Upper lobe of right lung (tissue), 1 donor: ENCODE results near the gene GATAD2B. TPM values are rescaled to one million over a fixed set of nuclear protein-coding genes. Genes with fewer than 3 reads are reported as not detected.
A peak's percentile ranks its signal among the peaks of the same experiment; 100 is the strongest.

Experiments used
- ATAC-seq: fragments of 200-7000 bp; cut with Tn5 transposase; one replicate; pipeline ENCODE4 v1.9.1; 2020; ENCODE audit warnings: mild to moderate bottlenecking, moderate library complexity
- DNase-seq: peaks from one replicate; pipeline ENCODE4 v3.0.0-alpha.2; 2020
- H3K27ac ChIP-seq: fragments of 200-600 bp; one replicate; pipeline ENCODE4 v1.8.0; 2022
- H3K27me3 ChIP-seq: fragments of 200-600 bp; one replicate; pipeline ENCODE4 v1.8.0; 2022; ENCODE audit warnings: mild to moderate bottlenecking
- H3K36me3 ChIP-seq: fragments of 200-600 bp; one replicate; pipeline ENCODE4 v1.8.0; 2022
- H3K4me1 ChIP-seq: fragments of 200-600 bp; one replicate; pipeline ENCODE4 v1.8.0; 2022
- H3K4me3 ChIP-seq: fragments of 200-600 bp; one replicate; pipeline ENCODE4 v1.8.0; 2022; ENCODE audit warnings: mild to moderate bottlenecking
- H3K9me3 ChIP-seq: fragments of 200-600 bp; one replicate; pipeline ENCODE4 v1.8.0; 2022
- intact Hi-C: fragments of 100-400 bp; cut with DNase I; formaldehyde crosslinking; loops from one replicate; pipeline ENCODE4 v1.11.0; 2022
- total RNA-seq: library from RNA; stranded (reverse); fragmentation: NEBNext Ultra II Directional; extraction: Animal tissue kit (Norgen Biotek cat#: 25700); gene quantifications from one replicate; pipeline ENCODE4 v1.2.1, GENCODE V29; 2021
- TF ChIP-seq, protein P1 (sequence below): fragments of 200-600 bp; IDR thresholded peaks from one replicate; pipeline ENCODE4 v1.8.0; 2022; ENCODE audit warnings: antibody characterized with exemption
- donor health status: DM: no; HTN: yes; CAD: no; lungs with severe emphysema.

Gene GATAD2B
- total RNA-seq, 1 donor from 2014 or later, result 55.1 TPM

DNA sequence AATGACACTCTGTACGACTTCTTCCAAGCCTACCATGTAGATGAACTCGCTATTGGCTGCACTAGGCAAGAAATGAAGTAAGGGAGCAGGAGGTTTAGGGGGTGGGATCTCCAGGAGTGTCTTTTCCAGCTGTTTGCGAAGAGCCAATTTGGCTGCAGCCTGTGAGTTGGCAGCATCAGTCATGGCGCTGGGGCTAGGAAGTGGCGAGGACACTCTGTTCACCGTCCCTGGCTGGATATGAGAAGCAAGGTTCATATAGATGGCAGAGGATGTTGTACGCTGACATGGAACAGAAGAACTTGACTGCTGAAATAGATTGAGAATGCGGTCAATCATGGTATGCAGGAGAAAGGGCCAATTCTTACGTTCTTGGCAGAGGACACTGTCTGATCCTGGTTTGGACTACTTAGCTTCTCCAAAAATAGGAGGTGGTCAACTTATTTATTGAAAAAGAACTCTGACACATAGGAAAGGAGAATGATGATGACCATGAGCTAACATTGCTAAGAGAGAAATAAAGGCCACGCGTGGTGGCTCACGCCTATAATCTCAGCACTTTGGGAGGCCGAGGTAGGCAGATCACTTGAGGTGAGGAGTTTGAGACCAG is 106.4 kb downstream of the GATAD2B start:
- no peak overlapping the region for H3K27ac ChIP-seq

DNA sequence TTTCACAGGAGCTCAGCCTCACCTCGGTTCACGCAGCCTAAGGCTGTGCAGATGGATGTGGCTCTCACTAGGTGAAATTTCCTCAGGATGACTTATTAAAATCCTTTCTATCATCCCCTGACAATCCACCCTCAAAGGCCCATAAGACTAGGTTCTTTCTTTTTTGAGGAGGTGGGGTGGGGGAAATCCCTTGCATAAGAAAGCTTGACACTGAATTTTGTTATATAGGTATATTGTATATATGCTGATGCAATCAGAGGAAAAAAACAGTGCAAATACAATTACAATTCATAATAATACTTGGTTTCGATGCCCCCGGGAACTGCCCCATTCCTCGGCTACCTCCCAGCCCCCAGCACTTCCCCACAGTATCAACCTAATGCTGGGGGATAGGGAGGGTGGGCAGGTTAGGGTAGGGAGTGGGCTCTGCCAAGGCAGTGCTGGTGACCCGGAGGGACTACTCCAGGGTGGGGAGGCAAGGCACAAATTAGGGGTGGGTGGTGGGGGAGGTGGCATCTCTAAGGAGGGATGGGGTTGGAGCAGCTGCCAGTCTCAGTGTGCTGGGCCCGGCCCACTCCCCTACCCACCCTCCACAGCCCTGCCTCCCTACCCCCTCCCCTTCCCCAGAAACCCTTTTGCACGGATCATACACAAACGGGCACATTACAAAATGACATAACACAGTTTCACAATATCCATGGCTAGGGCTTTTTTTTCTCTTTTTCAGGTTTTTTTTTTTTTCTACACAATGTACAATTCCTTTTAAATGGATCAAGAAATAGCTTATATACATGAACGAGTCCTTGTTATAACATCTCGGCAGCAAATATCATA is 116.7 kb downstream of the GATAD2B start:
- intact Hi-C loops, result no loop called here
- Histone ChIP-seq H3K9me3 (no peaks in the 10 kb centered on the region), H3K4me3 (no peak overlapping the region), H3K4me1 (peaks cover 22% of the 10 kb centered on the region), H3K27me3 (no peaks in the 10 kb centered on the region), H3K36me3 (peaks cover 38% of the 10 kb centered on the region), H3K27ac (peak overlapping the region; percentile 62)
- TF ChIP-seq, protein P1, sequence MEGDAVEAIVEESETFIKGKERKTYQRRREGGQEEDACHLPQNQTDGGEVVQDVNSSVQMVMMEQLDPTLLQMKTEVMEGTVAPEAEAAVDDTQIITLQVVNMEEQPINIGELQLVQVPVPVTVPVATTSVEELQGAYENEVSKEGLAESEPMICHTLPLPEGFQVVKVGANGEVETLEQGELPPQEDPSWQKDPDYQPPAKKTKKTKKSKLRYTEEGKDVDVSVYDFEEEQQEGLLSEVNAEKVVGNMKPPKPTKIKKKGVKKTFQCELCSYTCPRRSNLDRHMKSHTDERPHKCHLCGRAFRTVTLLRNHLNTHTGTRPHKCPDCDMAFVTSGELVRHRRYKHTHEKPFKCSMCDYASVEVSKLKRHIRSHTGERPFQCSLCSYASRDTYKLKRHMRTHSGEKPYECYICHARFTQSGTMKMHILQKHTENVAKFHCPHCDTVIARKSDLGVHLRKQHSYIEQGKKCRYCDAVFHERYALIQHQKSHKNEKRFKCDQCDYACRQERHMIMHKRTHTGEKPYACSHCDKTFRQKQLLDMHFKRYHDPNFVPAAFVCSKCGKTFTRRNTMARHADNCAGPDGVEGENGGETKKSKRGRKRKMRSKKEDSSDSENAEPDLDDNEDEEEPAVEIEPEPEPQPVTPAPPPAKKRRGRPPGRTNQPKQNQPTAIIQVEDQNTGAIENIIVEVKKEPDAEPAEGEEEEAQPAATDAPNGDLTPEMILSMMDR, result no peak
- DNase-seq, result peak; percentile 37
- no peak for ATAC-seq

More for the DNA sequence above, 106.4 kb downstream of the GATAD2B start:
- DNase-seq, result peak; percentile 21
- Histone ChIP-seq H3K4me3 (no peak overlapping the region), H3K4me1 (no peaks in the 10 kb centered on the region), H3K36me3 (peaks cover 78% of the 10 kb centered on the region), H3K27me3 (no peaks in the 10 kb centered on the region), H3K9me3 (no peaks in the 10 kb centered on the region)
- ATAC-seq, result no peak
- TF ChIP-seq, protein P1, result no peak
- intact Hi-C loops, result loop anchor here (10.0 kb wide), 1 partner anchor 108 kb away; the partner anchor contains the start of gene GATAD2B

DNA sequence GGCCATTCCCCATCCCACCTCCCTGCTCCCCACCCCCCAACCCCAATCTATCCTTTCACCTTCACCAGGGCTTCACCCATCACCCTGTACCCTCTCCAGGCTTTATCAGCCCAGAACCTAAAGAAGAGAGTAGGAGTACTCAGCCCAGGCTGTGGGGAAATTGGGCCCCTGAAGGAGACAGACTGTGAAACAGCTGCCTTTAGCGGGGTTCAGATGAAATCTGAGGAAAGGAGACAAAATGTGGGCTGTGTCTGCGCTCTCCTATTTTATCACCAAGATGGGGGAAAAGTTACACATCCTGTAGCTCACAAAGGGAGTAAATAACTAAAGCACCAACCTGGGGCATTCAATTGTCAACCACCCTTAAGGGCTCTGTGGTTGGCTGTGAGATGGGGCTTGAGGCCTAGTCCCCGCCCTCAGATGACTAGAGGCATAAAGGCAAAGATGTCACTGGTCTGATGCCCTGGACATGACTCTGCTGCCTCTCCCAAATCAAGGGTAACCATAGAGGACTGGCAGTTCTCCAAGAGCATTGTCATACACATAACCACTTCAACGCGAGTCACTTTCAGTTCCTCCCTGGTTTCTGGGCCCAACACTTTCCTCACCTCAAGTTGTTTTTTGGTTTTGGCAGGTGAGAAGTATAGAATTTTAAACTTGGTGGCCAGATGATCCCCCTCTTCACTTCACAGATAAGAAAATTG is 117.6 kb downstream of the GATAD2B start:
- ATAC-seq, result peak; percentile 94
- Histone ChIP-seq H3K4me3 (no peak overlapping the region), H3K27ac (peak overlapping the region; percentile 62), H3K27me3 (no peaks in the 10 kb centered on the region), H3K36me3 (peaks cover 29% of the 10 kb centered on the region), H3K4me1 (peaks cover 22% of the 10 kb centered on the region), H3K9me3 (no peaks in the 10 kb centered on the region)
- TF ChIP-seq, protein P1, result no peak
- intact Hi-C loops, result no loop called here
- peak; percentile 64 for DNase-seq

DNA sequence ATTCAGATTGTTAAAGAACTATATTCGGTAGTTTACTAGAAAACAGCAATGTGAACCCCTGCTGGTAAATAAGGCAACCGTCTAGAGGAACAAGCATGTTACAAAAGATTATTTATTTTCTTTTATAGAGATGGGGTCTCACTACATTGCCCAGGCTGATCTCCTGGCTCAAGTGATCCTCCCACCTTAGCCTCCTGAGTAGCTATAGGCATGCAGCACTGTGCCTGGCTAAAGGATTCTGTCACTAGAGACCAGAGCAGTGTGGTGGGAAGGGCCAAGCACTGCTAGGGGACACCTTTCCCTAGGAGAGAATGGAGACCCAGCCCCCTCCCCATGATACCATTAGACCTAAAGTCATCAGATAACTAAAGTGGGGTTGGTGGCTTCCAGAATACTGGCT is 118.7 kb downstream of the GATAD2B start:
- Histone ChIP-seq H3K27me3 (no peaks in the 10 kb centered on the region), H3K4me3 (no peak overlapping the region), H3K27ac (no peak overlapping the region), H3K9me3 (no peaks in the 10 kb centered on the region), H3K36me3 (peaks cover 18% of the 10 kb centered on the region), H3K4me1 (peaks cover 22% of the 10 kb centered on the region)
- TF ChIP-seq, protein P1, result no peak
- intact Hi-C loops, result no loop called here
- ATAC-seq (no peak), DNase-seq (no peak)

- no peak for DNase-seq
- Histone ChIP-seq H3K9me3 (no peaks in the 10 kb centered on the region), H3K27me3 (no peaks in the 10 kb centered on the region), H3K4me3 (no peak overlapping the region), H3K4me1 (peaks cover 22% of the 10 kb centered on the region), H3K36me3 (peaks cover 13% of the 10 kb centered on the region), H3K27ac (peak overlapping the region; percentile 28)
- ATAC-seq, result no peak
- TF ChIP-seq, protein P1, result no peak
- intact Hi-C loops, result no loop called here
Observed at GRCh38 chr1:153803470-153804056, 119.2 kb downstream of the GATAD2B start.
